Loucy (cell line): ENCODE results near the gene PTK6.

ENCODE experiments used
- H2AFZ ChIP-seq: fragments of 200-600 bp; sonication (generic); 2 replicates; pipeline ENCODE4 v1.6.0; 2016; ENCODE audit warnings: antibody characterized with exemption, mild to moderate bottlenecking, low read length, moderate library complexity
- H3F3A ChIP-seq: fragments of 200-600 bp; 2 replicates; pipeline ENCODE4 v1.6.0; 2016; ENCODE audit warnings: antibody characterized with exemption, low read depth, mild to moderate bottlenecking
- H3K27me3 ChIP-seq: fragments of 200-600 bp; sonication (generic); 2 replicates; pipeline ENCODE4 v1.6.1; 2014; ENCODE audit warnings: low read length, mild to moderate bottlenecking; ENCODE audit not compliant: insufficient read depth, poor library complexity, severe bottlenecking
- H3K36me3 ChIP-seq: fragments of 200-600 bp; sonication (generic); 2 replicates; pipeline ENCODE4 v1.6.1; 2016; ENCODE audit warnings: low read length; ENCODE audit not compliant: insufficient read depth
- H3K4me1 ChIP-seq: fragments of 200-600 bp; sonication (generic); 2 replicates; pipeline ENCODE4 v1.5.1; 2014; ENCODE audit warnings: low read length, mild to moderate bottlenecking; ENCODE audit not compliant: insufficient read depth, poor library complexity, severe bottlenecking
- H3K4me2 ChIP-seq: fragments of 200-600 bp; sonication (generic); 2 replicates; pipeline ENCODE4 v1.6.0; 2014; ENCODE audit warnings: antibody characterized with exemption, low read length, low read depth, mild to moderate bottlenecking; ENCODE audit not compliant: poor library complexity, severe bottlenecking
- H3K4me3 ChIP-seq: fragments of 200-600 bp; sonication (generic); 2 replicates; pipeline ENCODE4 v1.5.1; 2014; ENCODE audit warnings: low read length, mild to moderate bottlenecking, mixed read lengths; ENCODE audit not compliant: poor library complexity, severe bottlenecking
- H3K79me2 ChIP-seq: fragments of 200-600 bp; sonication (generic); 2 replicates; pipeline ENCODE4 v1.6.1; 2014; ENCODE audit warnings: low read length; ENCODE audit not compliant: insufficient read depth
- H3K9ac ChIP-seq: fragments of 200-600 bp; sonication (generic); 2 replicates; pipeline ENCODE4 v1.6.0; 2014; ENCODE audit warnings: mild to moderate bottlenecking, low read depth, low read length, moderate library complexity; ENCODE audit not compliant: poor library complexity, severe bottlenecking
- H3K9me2 ChIP-seq: fragments of 200-600 bp; sonication (generic); replicated peaks from 2 replicates; pipeline ENCODE4 v1.6.1; 2016; ENCODE audit warnings: low read depth, low read length, mixed read lengths
- H3K9me3 ChIP-seq: fragments of 200-600 bp; sonication (generic); 2 replicates; pipeline ENCODE4 v1.6.1; 2014; ENCODE audit warnings: mild to moderate bottlenecking, antibody characterized with exemption, low read length, low read depth; ENCODE audit not compliant: insufficient read depth
- H4K20me1 ChIP-seq: fragments of 200-600 bp; sonication (generic); 2 replicates; pipeline ENCODE4 v1.6.0; 2014; ENCODE audit warnings: antibody characterized with exemption, low read length, mild to moderate bottlenecking; ENCODE audit not compliant: insufficient read depth, poor library complexity, severe bottlenecking
- CTCF ChIP-seq: fragments of 200-600 bp; sonication (generic); conservative IDR thresholded peaks from 2 replicates; pipeline ENCODE4 v1.5.1; 2014; ENCODE audit warnings: mild to moderate bottlenecking, antibody characterized with exemption, low read length
- EZH2phosphoT487 ChIP-seq: fragments of 200-600 bp; IDR thresholded peaks from 2 replicates; pipeline ENCODE4 v1.6.1; 2018; ENCODE audit warnings: antibody characterized with exemption, mild to moderate bottlenecking, moderate library complexity, borderline replicate concordance

Gene PTK6

GRCh38 chr20:63545814-63546213 lies 8.6 kb upstream of the PTK6 start:
- TF ChIP-seq CTCF, result no peak
- TF ChIP-seq EZH2phosphoT487, result no peak
- Histone ChIP-seq H3K27me3 (no peaks in the 10 kb centered on the region), H3K9me2 (no peaks in the 10 kb centered on the region), H3K9me3 (no peaks in the 10 kb centered on the region), H3K36me3 (no peaks in the 10 kb centered on the region), H3K9ac (no peak overlapping the region), H2AFZ (no peak overlapping the region), H3K4me1 (peaks cover 2% of the 10 kb centered on the region), H3K79me2 (no peaks in the 10 kb centered on the region), H3F3A (no peaks in the 10 kb centered on the region), H3K4me2 (no peak overlapping the region), H4K20me1 (no peaks in the 10 kb centered on the region), H3K4me3 (no peak overlapping the region)

- Histone ChIP-seq H3K4me1 (no peaks in the 10 kb centered on the region), H3K4me2 (no peak overlapping the region)
Observed at GRCh38 chr20:63544958-63545516, 7.9 kb upstream of the PTK6 start.

GRCh38 chr20:63544241-63544957 lies 7.2 kb upstream of the PTK6 start:
- Histone ChIP-seq H3K4me2 (no peak overlapping the region), H3K9me2 (no peaks in the 10 kb centered on the region), H3K4me1 (no peaks in the 10 kb centered on the region), H2AFZ (no peak overlapping the region), H3K79me2 (no peaks in the 10 kb centered on the region), H3K9ac (no peak overlapping the region), H3K4me3 (no peak overlapping the region), H3F3A (no peaks in the 10 kb centered on the region), H4K20me1 (no peaks in the 10 kb centered on the region), H3K36me3 (no peaks in the 10 kb centered on the region), H3K9me3 (no peaks in the 10 kb centered on the region), H3K27me3 (no peaks in the 10 kb centered on the region)
- TF ChIP-seq CTCF (no peak), EZH2phosphoT487 (no peak)

More at GRCh38 chr20:63544958-63545516, 7.9 kb upstream of the PTK6 start:
- no peak for TF ChIP-seq CTCF
- TF ChIP-seq EZH2phosphoT487, result no peak
- no peaks in the 10 kb centered on the region for H3K36me3 ChIP-seq
- H4K20me1 ChIP-seq, result no peaks in the 10 kb centered on the region
- H3K9me2 ChIP-seq, result no peaks in the 10 kb centered on the region
- H2AFZ ChIP-seq, result no peak overlapping the region
- H3K27me3 ChIP-seq, result no peaks in the 10 kb centered on the region
- H3F3A ChIP-seq, result no peaks in the 10 kb centered on the region
- no peak overlapping the region for H3K4me3 ChIP-seq
- H3K9ac ChIP-seq, result no peak overlapping the region
- H3K79me2 ChIP-seq, result no peaks in the 10 kb centered on the region
- H3K9me3 ChIP-seq, result no peaks in the 10 kb centered on the region
